OCI-LY1 (cell line): Measurements from ENCODE around the gene DDX28.

Experiments
- H2AFZ ChIP-seq: fragments of 200-600 bp; sonication (generic), shearing (Covaris generic); 2 replicates; pipeline ENCODE4 v1.6.0; 2014; ENCODE audit warnings: antibody characterized with exemption, mild to moderate bottlenecking, low read length
- H3F3A ChIP-seq: fragments of 200-600 bp; sonication (generic), shearing (Covaris generic); 2 replicates; pipeline ENCODE4 v1.6.0; 2014; ENCODE audit warnings: mild to moderate bottlenecking, antibody characterized with exemption, low read length, moderate library complexity; ENCODE audit not compliant: insufficient read depth
- H3K27ac ChIP-seq: fragments of 200-600 bp; sonication (generic); 2 replicates; pipeline ENCODE4 v1.5.1; 2014; ENCODE audit warnings: low read length, mixed run types, mild to moderate bottlenecking, low read depth; ENCODE audit not compliant: poor library complexity, severe bottlenecking
- H3K27me3 ChIP-seq: fragments of 200-600 bp; sonication (generic); 2 replicates; pipeline ENCODE4 v1.6.0; 2014; ENCODE audit warnings: antibody characterized with exemption, mild to moderate bottlenecking, low read length, moderate library complexity; ENCODE audit not compliant: insufficient read depth
- H3K36me3 ChIP-seq: fragments of 200-600 bp; sonication (generic); 2 replicates; pipeline ENCODE4 v1.6.1; 2014; ENCODE audit warnings: mild to moderate bottlenecking, antibody characterized with exemption, low read length, moderate library complexity, mixed read lengths; ENCODE audit not compliant: insufficient read depth
- H3K4me1 ChIP-seq: fragments of 200-600 bp; sonication (generic); 2 replicates; pipeline ENCODE4 v1.5.1; 2014; ENCODE audit warnings: mild to moderate bottlenecking, low read length, moderate library complexity; ENCODE audit not compliant: insufficient read depth, severe bottlenecking
- H3K4me2 ChIP-seq: fragments of 200-600 bp; sonication (generic), shearing (Covaris generic); 2 replicates; pipeline ENCODE4 v1.6.1; 2014; ENCODE audit warnings: low read length
- H3K4me3 ChIP-seq: fragments of 200-600 bp; sonication (generic); 2 replicates; pipeline ENCODE4 v1.5.1; 2014; ENCODE audit warnings: low read length, low read depth, mild to moderate bottlenecking, mixed read lengths; ENCODE audit not compliant: poor library complexity, severe bottlenecking
- H3K79me2 ChIP-seq: fragments of 200-600 bp; shearing (Covaris generic); 2 replicates; pipeline ENCODE4 v1.6.1; 2016; ENCODE audit warnings: mixed run types, low read length, mixed read lengths; ENCODE audit not compliant: insufficient read depth
- H3K9ac ChIP-seq: fragments of 200-600 bp; sonication (generic), shearing (Covaris generic); 2 replicates; pipeline ENCODE4 v1.6.1; 2014; ENCODE audit warnings: mild to moderate bottlenecking, low read length, mixed read lengths
- H3K9me2 ChIP-seq: fragments of 200-600 bp; sonication (generic), shearing (Covaris generic); 2 replicates; pipeline ENCODE4 v1.6.1; 2014; ENCODE audit warnings: low read depth, mild to moderate bottlenecking, low read length, mixed read lengths
- H3K9me3 ChIP-seq: fragments of 200-600 bp; shearing (Covaris generic); 2 replicates; pipeline ENCODE4 v1.6.1; 2014; ENCODE audit warnings: low read length, mixed read lengths
- H4K20me1 ChIP-seq: fragments of 200-600 bp; sonication (generic), shearing (Covaris generic); 2 replicates; pipeline ENCODE4 v1.6.0; 2016; ENCODE audit warnings: mild to moderate bottlenecking, low read length; ENCODE audit not compliant: insufficient read depth
- EZH2 ChIP-seq: fragments of 200-600 bp; sonication (generic), shearing (Covaris generic); IDR thresholded peaks from 2 replicates; pipeline ENCODE4 v1.8.0; 2017; ENCODE audit warnings: borderline replicate concordance, mixed run types, mild to moderate bottlenecking, antibody characterized with exemption, low read length, moderate library complexity, mixed read lengths
- TF ChIP-seq, protein P1 (sequence below): fragments of 200-600 bp; sonication (generic), shearing (Covaris generic); IDR thresholded peaks from 2 replicates; pipeline ENCODE4 v1.5.1; 2017; ENCODE audit warnings: mild to moderate bottlenecking, antibody characterized with exemption, low read length, moderate library complexity, mixed read lengths

The DDX28 gene

GRCh38 chr16:68022278-68022727 lies 729 bp downstream of the DDX28 start:
- Histone ChIP-seq H3K4me1 (peaks cover 24% of the 10 kb centered on the region), H3K9me3 (no peaks in the 10 kb centered on the region), H3K9ac (peak overlapping the region; percentile 94), H3F3A (no peaks in the 10 kb centered on the region), H3K27ac (no peak overlapping the region), H3K4me2 (peak overlapping the region; percentile 82), H4K20me1 (no peaks in the 10 kb centered on the region), H3K36me3 (peaks cover 35% of the 10 kb centered on the region), H2AFZ (no peak overlapping the region), H3K27me3 (no peaks in the 10 kb centered on the region), H3K4me3 (peak overlapping the region; percentile 89), H3K79me2 (peaks cover 13% of the 10 kb centered on the region), H3K9me2 (no peaks in the 10 kb centered on the region)
- no peak for TF ChIP-seq EZH2
- TF ChIP-seq, protein P1, sequence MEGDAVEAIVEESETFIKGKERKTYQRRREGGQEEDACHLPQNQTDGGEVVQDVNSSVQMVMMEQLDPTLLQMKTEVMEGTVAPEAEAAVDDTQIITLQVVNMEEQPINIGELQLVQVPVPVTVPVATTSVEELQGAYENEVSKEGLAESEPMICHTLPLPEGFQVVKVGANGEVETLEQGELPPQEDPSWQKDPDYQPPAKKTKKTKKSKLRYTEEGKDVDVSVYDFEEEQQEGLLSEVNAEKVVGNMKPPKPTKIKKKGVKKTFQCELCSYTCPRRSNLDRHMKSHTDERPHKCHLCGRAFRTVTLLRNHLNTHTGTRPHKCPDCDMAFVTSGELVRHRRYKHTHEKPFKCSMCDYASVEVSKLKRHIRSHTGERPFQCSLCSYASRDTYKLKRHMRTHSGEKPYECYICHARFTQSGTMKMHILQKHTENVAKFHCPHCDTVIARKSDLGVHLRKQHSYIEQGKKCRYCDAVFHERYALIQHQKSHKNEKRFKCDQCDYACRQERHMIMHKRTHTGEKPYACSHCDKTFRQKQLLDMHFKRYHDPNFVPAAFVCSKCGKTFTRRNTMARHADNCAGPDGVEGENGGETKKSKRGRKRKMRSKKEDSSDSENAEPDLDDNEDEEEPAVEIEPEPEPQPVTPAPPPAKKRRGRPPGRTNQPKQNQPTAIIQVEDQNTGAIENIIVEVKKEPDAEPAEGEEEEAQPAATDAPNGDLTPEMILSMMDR: no peak

- H3K4me3 ChIP-seq: peak overlapping the region; percentile 89
- no peaks in the 10 kb centered on the region for H4K20me1 ChIP-seq
- peak overlapping the region; percentile 94; the same call in 1 of the 2 replicates for H3K9ac ChIP-seq
- H3K27ac ChIP-seq: no peak overlapping the region
- peak overlapping the region; percentile 82 for H3K4me2 ChIP-seq
- H3K9me3 ChIP-seq: no peaks in the 10 kb centered on the region
- no peaks in the 10 kb centered on the region for H3F3A ChIP-seq
- H3K4me1 ChIP-seq: peaks cover 24% of the 10 kb centered on the region
- no peaks in the 10 kb centered on the region for H3K27me3 ChIP-seq
- H3K79me2 ChIP-seq: peaks cover 13% of the 10 kb centered on the region
- no peaks in the 10 kb centered on the region for H3K9me2 ChIP-seq
- no peak overlapping the region for H2AFZ ChIP-seq
- TF ChIP-seq, protein P1: no peak
- TF ChIP-seq EZH2: no peak
- peaks cover 27% of the 10 kb centered on the region for H3K36me3 ChIP-seq
Measured at GRCh38 chr16:68021490-68021889, 1.5 kb downstream of the DDX28 start.

DNA sequence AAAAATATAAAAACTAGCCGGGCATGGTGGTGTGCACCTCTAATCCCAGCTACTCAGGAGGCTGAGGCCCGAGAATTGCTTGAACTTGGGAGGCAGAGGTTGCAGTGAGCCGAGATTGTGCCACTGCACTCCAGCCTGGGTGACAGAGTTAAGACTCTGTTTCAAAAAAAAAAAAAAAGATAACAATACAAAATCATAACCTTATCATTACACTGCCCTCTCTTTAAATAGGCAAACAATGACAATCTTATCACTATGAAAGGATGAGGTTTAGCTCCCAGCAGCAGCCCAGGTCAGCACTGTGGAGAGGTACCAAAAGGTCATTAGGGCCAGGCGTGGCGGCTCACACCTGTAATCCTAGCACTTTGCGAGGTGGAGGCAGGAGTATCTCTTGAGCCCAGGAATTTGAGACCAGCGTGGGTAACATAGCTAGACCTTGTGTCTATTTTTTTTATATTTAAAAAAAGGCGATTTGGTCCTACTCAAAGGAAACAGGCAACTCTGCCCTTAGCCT lies 3.8 kb downstream of the DDX28 start:
- TF ChIP-seq, protein P1: no peak
- H3K36me3 ChIP-seq: peaks cover 15% of the 10 kb centered on the region
- H3K4me2 ChIP-seq: no peak overlapping the region
- no peak overlapping the region for H3K27ac ChIP-seq
- no peaks in the 10 kb centered on the region for H4K20me1 ChIP-seq
- H3K9me3 ChIP-seq: no peaks in the 10 kb centered on the region
- H3K9ac ChIP-seq: no peak overlapping the region
- peaks cover 18% of the 10 kb centered on the region for H3K4me1 ChIP-seq
- H3K4me3 ChIP-seq: no peak overlapping the region
- H3K27me3 ChIP-seq: no peaks in the 10 kb centered on the region
- H3K79me2 ChIP-seq: peaks cover 8% of the 10 kb centered on the region
- H3K9me2 ChIP-seq: no peaks in the 10 kb centered on the region
- H2AFZ ChIP-seq: no peak overlapping the region
- H3F3A ChIP-seq: no peaks in the 10 kb centered on the region
